ENCODE data around the gene MGAM2. TPM values are rescaled to one million over a fixed set of nuclear protein-coding genes. Genes with fewer than 3 reads are reported as not detected.

Gene MGAM2
- total and polyA plus RNA-seq, 2 of the 13 experiments (the other 11 are each of a cell fraction or from before 2014, with no cell fraction given): 0.29 TPM; not detected in 1

- no peak for TF ChIP-seq ISX (CRISPR knock-in tag; conservative IDR thresholded peaks at IDR 0.05)
These were observed 152.3 kb downstream of the MGAM2 start (continued) for GRCh38 chr7:142263598-142264380.

Other genes with a start within 250 kb of the MGAM2 start
- not detected in 2 replicates for gene OR9A4, start 195.3 kb upstream of the MGAM2 start, total RNA-seq (2016; rRNA removed; fragmentation: Illumina TruSeq; extraction: Trizol)
- gene OR9A4, start 195.3 kb upstream of the MGAM2 start, polyA plus RNA-seq (2011; rRNA removed): 0.10 TPM in 1 of 2 replicates, not detected in the other
- gene CLEC5A, start 164.7 kb upstream of the MGAM2 start, total RNA-seq (2016; rRNA removed; fragmentation: Illumina TruSeq; extraction: Trizol): not detected in 2 replicates
- not detected in 2 replicates for gene CLEC5A, start 164.7 kb upstream of the MGAM2 start, polyA plus RNA-seq (2011; rRNA removed)
- not detected in 2 replicates for gene TAS2R38, start 137.9 kb upstream of the MGAM2 start, total RNA-seq (2016; rRNA removed; fragmentation: Illumina TruSeq; extraction: Trizol)
- not detected in 2 replicates for gene TAS2R38, start 137.9 kb upstream of the MGAM2 start, polyA plus RNA-seq (2011; rRNA removed)
- 0.03 and 0.20 TPM in 2 replicates for gene MGAM, start 115.8 kb upstream of the MGAM2 start, total RNA-seq (2016; rRNA removed; fragmentation: Illumina TruSeq; extraction: Trizol)
- gene MGAM, start 115.8 kb upstream of the MGAM2 start, polyA plus RNA-seq (2011; rRNA removed): 0.16 and 0.34 TPM in 2 replicates
- gene PRSS58, start 146.3 kb downstream of the MGAM2 start, total RNA-seq (2016; rRNA removed; fragmentation: Illumina TruSeq; extraction: Trizol): not detected in 2 replicates
- not detected in 2 replicates for gene PRSS58, start 146.3 kb downstream of the MGAM2 start, polyA plus RNA-seq (2011; rRNA removed)